CD8-positive, alpha-beta memory T cell (primary cell): ENCODE data around the gene TMEM203. TPM values are rescaled to one million over a fixed set of nuclear protein-coding genes. Genes with fewer than 3 reads are reported as not detected.

ENCODE experiments used
- CTCF ChIA-PET: fragments of 350-600 bp; sonication (Branson Sonifier 250); formaldehyde crosslinking; loops from one replicate; lab custom pipeline; 2021; ENCODE audit warnings: antibody characterized with exemption; lab: Charles Lee
- POLR2A ChIA-PET: fragments of 350-600 bp; sonication (Branson Sonifier 250); formaldehyde crosslinking; loops from one replicate; lab custom pipeline; 2021; ENCODE audit warnings: antibody characterized with exemption; lab: Charles Lee
- DNase-seq, 5 donors: peaks; one replicate each; pipeline versions ENCODE4 v3.0.0 to v3.0.0-alpha.2; 2020 to 2022; ENCODE audit warnings: mixed read lengths in 1 of 5
- H3K27ac ChIP-seq: one replicate; pipeline ENCODE4 v1.7.0; 2013; ENCODE audit warnings: low read depth, mild to moderate bottlenecking, low read length, moderate library complexity
- H3K27me3 ChIP-seq: 2 replicates; pipeline ENCODE4 v1.7.0; 2013; ENCODE audit warnings: low read length, mild to moderate bottlenecking; ENCODE audit not compliant: insufficient read depth, poor library complexity, severe bottlenecking
- H3K36me3 ChIP-seq: 2 replicates; pipeline ENCODE4 v1.7.0; 2013; ENCODE audit warnings: mild to moderate bottlenecking, low read length, moderate library complexity; ENCODE audit not compliant: insufficient read depth
- H3K4me1 ChIP-seq: 2 replicates; pipeline ENCODE4 v1.7.0; 2013; ENCODE audit warnings: mild to moderate bottlenecking, low read length, moderate library complexity; ENCODE audit not compliant: insufficient read depth
- H3K4me3 ChIP-seq: 2 replicates; pipeline ENCODE4 v1.7.0; 2013; ENCODE audit warnings: mild to moderate bottlenecking, low read length
- H3K9me3 ChIP-seq: 2 replicates; pipeline ENCODE4 v1.7.0; 2013; ENCODE audit warnings: mild to moderate bottlenecking, low read length
- H3K27ac Mint-ChIP-seq, 8 donors: one replicate each; pipeline ENCODE4 v1.8.0; 2020 to 2021; ENCODE audit warnings: mixed read lengths in 8 of 8, mild to moderate bottlenecking in 6 of 8, inconsistent platforms in 3 of 8, moderate library complexity in 3 of 8
- H3K27me3 Mint-ChIP-seq, 2 donors: one replicate each; pipeline ENCODE4 v1.8.0; 2020 to 2021; ENCODE audit warnings: mixed read lengths in 2 of 2, mild to moderate bottlenecking in 1 of 2, moderate library complexity in 1 of 2
- H3K36me3 Mint-ChIP-seq, 3 donors: one replicate each; pipeline ENCODE4 v1.8.0; 2020 to 2021; ENCODE audit warnings: mixed read lengths in 3 of 3, inconsistent platforms in 1 of 3, mild to moderate bottlenecking in 1 of 3
- H3K4me1 Mint-ChIP-seq, 3 donors: one replicate each; pipeline ENCODE4 v1.8.0; 2020 to 2021; ENCODE audit warnings: mixed read lengths in 3 of 3, inconsistent platforms in 1 of 3, mild to moderate bottlenecking in 1 of 3
- H3K4me3 Mint-ChIP-seq, 7 donors: one replicate each; pipeline ENCODE4 v1.8.0; 2020 to 2021; ENCODE audit warnings: mixed read lengths in 7 of 7, mild to moderate bottlenecking in 6 of 7, moderate library complexity in 4 of 7, inconsistent platforms in 2 of 7
- H3K9me3 Mint-ChIP-seq, 5 donors: one replicate each; pipeline ENCODE4 v1.8.0; 2020 to 2022; ENCODE audit warnings: mixed read lengths in 5 of 5, mild to moderate bottlenecking in 3 of 5, moderate library complexity in 2 of 5, inconsistent platforms in 1 of 5
- polyA plus RNA-seq: library from polyadenylated mRNA; unstranded; fragments of 300-500 nt; fragmentation: Illumina TruSeq; gene quantifications from one replicate; pipeline ENCODE4 v1.2.3, GENCODE V29; 2021
- total RNA-seq, 2 experiments: library from RNA; stranded (reverse); gene quantifications; one replicate each; pipeline ENCODE4 v1.2.3, GENCODE V29; 2021

Gene TMEM203
- total and polyA plus RNA-seq, 3 experiments from 2014 or later = 51.5 to 134 (median 53.9) TPM

GRCh38 chr9:137178939-137179630, 26.4 kb downstream of the TMEM203 start:
- ChIA-PET CTCF (interaction anchor here (0.9 to 1.5 kb wide), 2 partner anchors 10 to 48 kb away, joined by 3 read pairs; partner anchors contain the start of gene RNF224), POLR2A (no interaction called here)
- Histone ChIP-seq H3K4me3 (no peak overlapping the region), H3K4me1 (no peaks in the 10 kb centered on the region), H3K27me3 (no peaks in the 10 kb centered on the region), H3K27ac (no peak overlapping the region), H3K9me3 (no peaks in the 10 kb centered on the region), H3K36me3 (peaks cover 8% of the 10 kb centered on the region)
- Mint-ChIP-seq H3K27me3 (no peaks in the 10 kb centered on the region), H3K4me3 (no peak overlapping the region), H3K27ac (peak overlapping the region in 1 of 8 donors; percentile 39), H3K4me1 (peaks cover 1 to 8% (median 3%) of the 10 kb centered on the region in 3 donors), H3K36me3 (peaks cover 0 to 61% (median 2%) of the 10 kb centered on the region in 3 donors), H3K9me3 (no peaks in the 10 kb centered on the region)
- no peak for DNase-seq

DNA sequence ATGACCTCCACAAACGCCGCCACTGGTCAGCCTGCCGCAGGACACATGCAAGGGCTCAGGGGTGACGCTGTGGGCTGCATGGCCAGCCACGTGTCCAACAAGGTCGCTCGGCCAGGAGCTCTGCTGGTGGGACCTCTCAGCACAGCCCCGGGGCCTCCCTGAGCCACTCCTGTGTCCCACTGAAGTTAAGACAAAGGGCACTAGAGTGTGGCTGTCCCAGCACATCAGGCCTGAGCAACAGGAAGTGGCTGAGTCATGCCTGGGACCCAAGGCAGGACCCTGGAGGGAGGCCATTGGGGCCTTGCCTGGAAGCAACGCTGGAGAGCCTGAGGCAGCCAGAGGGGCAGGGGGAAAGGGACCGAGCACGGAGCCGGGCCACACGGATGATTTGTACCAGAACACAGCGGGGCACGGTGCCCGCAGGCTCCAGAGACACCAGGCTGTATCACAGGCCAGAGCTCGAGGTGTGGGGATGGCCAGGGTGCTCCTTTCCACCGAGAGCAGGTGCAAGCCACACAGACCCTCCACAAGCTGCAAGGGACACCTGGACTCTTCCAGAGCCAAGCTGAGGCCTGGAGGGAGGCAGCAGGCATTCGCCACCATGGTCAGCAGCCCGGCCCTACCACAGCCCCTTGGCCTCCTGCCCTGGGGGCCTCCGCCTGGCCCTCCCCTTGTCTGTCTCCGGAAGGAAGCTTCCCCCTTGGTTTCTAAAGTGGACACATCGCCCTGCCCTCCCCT, 27.1 kb downstream of the TMEM203 start:
- POLR2A ChIA-PET = no interaction called here
- H3K27ac ChIP-seq = no peak overlapping the region
- H3K36me3 Mint-ChIP-seq = peaks cover 0 to 54% (median 2%) of the 10 kb centered on the region in 3 donors
- no peaks in the 10 kb centered on the region for H3K4me1 ChIP-seq
- no peak overlapping the region for H3K4me3 Mint-ChIP-seq
- CTCF ChIA-PET = interaction anchor here (0.9 to 1.5 kb wide), 2 partner anchors 11 to 49 kb away, joined by 3 read pairs; partner anchors contain the start of gene RNF224
- H3K4me1 Mint-ChIP-seq = peaks cover 0 to 8% (median 2%) of the 10 kb centered on the region in 3 donors
- H3K27me3 ChIP-seq = no peaks in the 10 kb centered on the region
- no peak overlapping the region for H3K4me3 ChIP-seq
- H3K27me3 Mint-ChIP-seq = no peaks in the 10 kb centered on the region
- peak overlapping the region in 1 of 8 donors; percentile 82 for H3K27ac Mint-ChIP-seq
- H3K9me3 ChIP-seq = no peaks in the 10 kb centered on the region
- no peak for DNase-seq
- no peaks in the 10 kb centered on the region for H3K9me3 Mint-ChIP-seq
- H3K36me3 ChIP-seq = peaks cover 6% of the 10 kb centered on the region

GRCh38 chr9:137176302-137177182, 28.9 kb downstream of the TMEM203 start:
- DNase-seq = no peak
- H3K27ac Mint-ChIP-seq = peak overlapping the region in 2 of 8 donors; percentile 62 to 79
- peaks cover 0 to 37% (median 0%) of the 10 kb centered on the region in 3 donors for H3K36me3 Mint-ChIP-seq
- H3K4me3 Mint-ChIP-seq = no peak overlapping the region
- ChIA-PET CTCF (interaction anchor here (0.7 to 1.4 kb wide), 7 partner anchors 12 to 757 kb away, joined by 3 to 5 read pairs (median 3); partner anchors contain the start of genes ANAPC2, RNF224 and SSNA1), POLR2A (interaction anchor here (1.1 kb wide), 2 partner anchors 47 to 49 kb away, joined by 3 to 5 read pairs; no protein-coding TSS in a partner anchor)
- peaks cover 0 to 11% (median 0%) of the 10 kb centered on the region in 3 donors for H3K4me1 Mint-ChIP-seq
- H3K36me3 ChIP-seq = no peaks in the 10 kb centered on the region
- no peaks in the 10 kb centered on the region for H3K4me1 ChIP-seq
- no peaks in the 10 kb centered on the region for H3K9me3 ChIP-seq
- H3K27me3 Mint-ChIP-seq = peaks cover 0 to 3% of the 10 kb centered on the region in 2 donors
- no peaks in the 10 kb centered on the region for H3K9me3 Mint-ChIP-seq
- no peaks in the 10 kb centered on the region for H3K27me3 ChIP-seq
- H3K4me3 ChIP-seq = no peak overlapping the region
- H3K27ac ChIP-seq = no peak overlapping the region

DNA sequence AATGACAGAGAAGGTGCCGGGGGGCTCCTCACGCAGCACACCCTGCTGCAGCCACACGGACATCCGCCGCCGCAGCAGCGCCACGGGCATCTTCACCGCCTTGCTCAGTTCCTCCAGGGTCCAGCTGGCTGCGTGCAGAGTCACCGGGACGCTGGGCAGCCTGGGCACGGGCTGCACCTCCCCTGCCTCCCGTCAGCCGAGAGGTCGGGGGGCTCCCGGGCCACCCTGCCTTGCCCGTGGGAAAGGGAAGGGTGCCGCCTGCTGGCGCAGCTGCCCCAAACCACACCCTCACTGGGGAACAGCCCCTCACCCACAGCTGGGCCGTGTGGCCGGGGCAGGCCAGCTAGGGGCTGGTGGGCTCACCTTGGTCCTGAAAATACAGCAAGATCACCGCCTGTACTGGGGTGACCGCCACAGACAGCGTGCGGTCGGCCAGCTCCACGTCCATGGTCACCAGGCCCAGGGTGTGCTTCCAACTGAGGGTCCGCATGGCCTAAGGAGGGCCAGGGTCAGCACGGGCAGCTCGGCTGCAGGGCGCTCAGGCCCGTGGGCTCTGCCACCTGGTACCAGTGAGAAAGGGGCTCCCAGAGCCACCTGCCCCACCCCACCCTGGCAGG, 30.0 kb downstream of the TMEM203 start:
- peaks cover 0 to 28% (median 0%) of the 10 kb centered on the region in 3 donors for H3K36me3 Mint-ChIP-seq
- peaks cover 0 to 11% (median 0%) of the 10 kb centered on the region in 3 donors for H3K4me1 Mint-ChIP-seq
- POLR2A ChIA-PET = no interaction called here
- H3K27me3 ChIP-seq = peaks cover 3% of the 10 kb centered on the region
- CTCF ChIA-PET = interaction anchor here (0.8 to 1.4 kb wide), 3 partner anchors 26 to 129 kb away, joined by 3 read pairs; no protein-coding TSS in a partner anchor
- H3K27ac ChIP-seq = no peak overlapping the region
- H3K4me1 ChIP-seq = no peaks in the 10 kb centered on the region
- H3K4me3 ChIP-seq = no peak overlapping the region
- no peak for DNase-seq
- peaks cover 2 to 3% of the 10 kb centered on the region in 2 donors for H3K27me3 Mint-ChIP-seq
- H3K9me3 Mint-ChIP-seq = no peaks in the 10 kb centered on the region
- H3K36me3 ChIP-seq = no peaks in the 10 kb centered on the region
- H3K27ac Mint-ChIP-seq = no peak overlapping the region
- H3K9me3 ChIP-seq = no peaks in the 10 kb centered on the region
- no peak overlapping the region for H3K4me3 Mint-ChIP-seq

GRCh38 chr9:137174722-137175293, 30.6 kb downstream of the TMEM203 start:
- Histone ChIP-seq H3K4me3 (no peak overlapping the region), H3K4me1 (no peaks in the 10 kb centered on the region), H3K27me3 (peaks cover 9% of the 10 kb centered on the region), H3K36me3 (no peaks in the 10 kb centered on the region), H3K9me3 (no peaks in the 10 kb centered on the region), H3K27ac (no peak overlapping the region)
- ChIA-PET CTCF (interaction anchor here (1.0 to 1.4 kb wide), 3 partner anchors 11 to 28 kb away, joined by 3 read pairs; no protein-coding TSS in a partner anchor), POLR2A (no interaction called here)
- H3K9me3 Mint-ChIP-seq = no peaks in the 10 kb centered on the region
- no peak for DNase-seq
- peaks cover 0 to 11% (median 0%) of the 10 kb centered on the region in 3 donors for H3K4me1 Mint-ChIP-seq
- H3K27me3 Mint-ChIP-seq = peaks cover 3 to 4% of the 10 kb centered on the region in 2 donors
- no peak overlapping the region for H3K27ac Mint-ChIP-seq
- peaks cover 0 to 24% (median 0%) of the 10 kb centered on the region in 3 donors for H3K36me3 Mint-ChIP-seq
- no peak overlapping the region for H3K4me3 Mint-ChIP-seq

GRCh38 chr9:137173796-137174664, 31.4 kb downstream of the TMEM203 start:
- Mint-ChIP-seq H3K27me3 (peaks cover 3 to 4% of the 10 kb centered on the region in 2 donors), H3K27ac (no peak overlapping the region), H3K36me3 (peaks cover 0 to 17% (median 0%) of the 10 kb centered on the region in 3 donors), H3K9me3 (no peaks in the 10 kb centered on the region), H3K4me1 (peaks cover 0 to 11% (median 0%) of the 10 kb centered on the region in 3 donors), H3K4me3 (no peak overlapping the region)
- H3K4me3 ChIP-seq = no peak overlapping the region
- H3K27me3 ChIP-seq = peaks cover 14% of the 10 kb centered on the region
- POLR2A ChIA-PET = no interaction called here
- H3K4me1 ChIP-seq = no peaks in the 10 kb centered on the region
- CTCF ChIA-PET = interaction anchor here (1.0 to 1.4 kb wide), 3 partner anchors 10 to 28 kb away, joined by 3 read pairs; no protein-coding TSS in a partner anchor
- no peak for DNase-seq
- no peaks in the 10 kb centered on the region for H3K9me3 ChIP-seq
- no peak overlapping the region for H3K27ac ChIP-seq
- no peaks in the 10 kb centered on the region for H3K36me3 ChIP-seq
